ENCODE measurements around the gene VPS26B. TPM values are rescaled to one million over a fixed set of nuclear protein-coding genes. Genes with fewer than 3 reads are reported as not detected.

Gene VPS26B
- total RNA-seq, 1 donor from 2014 or later, result 46.6 TPM

DNA sequence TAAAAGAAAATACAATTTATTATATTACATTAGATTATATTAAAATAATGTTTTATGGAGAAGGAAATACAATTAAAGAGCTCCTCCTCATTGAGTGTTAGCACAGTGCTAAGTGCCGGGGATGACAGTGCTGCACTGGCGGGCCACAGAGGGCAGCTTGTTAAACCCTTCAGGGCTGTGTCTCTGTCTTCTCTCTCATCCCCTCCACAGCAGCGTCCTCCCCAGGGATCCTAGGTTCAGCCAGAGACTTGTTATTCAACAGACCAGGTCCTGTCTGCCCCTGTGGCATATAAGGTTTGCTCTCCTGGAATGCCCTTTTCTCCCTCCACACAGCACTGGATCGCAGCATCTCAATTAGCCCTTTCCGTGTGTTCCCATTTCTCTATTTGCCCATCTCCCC is 14.5 kb downstream of the VPS26B start:
- Mint-ChIP-seq H3K4me1 (ENCODE audit: low read depth, unreplicated experiment) (peaks cover 15% of the 10 kb centered on the region), H3K9me3 (ENCODE audit: unreplicated experiment) (no peaks in the 10 kb centered on the region), H3K4me3 (ENCODE audit: unreplicated experiment) (no peak overlapping the region), H3K36me3 (ENCODE audit: low read depth, unreplicated experiment) (peaks cover 4% of the 10 kb centered on the region), H3K27me3 (ENCODE audit: low read depth, unreplicated experiment) (no peaks in the 10 kb centered on the region), H3K27ac (ENCODE audit: unreplicated experiment) (no peak overlapping the region)
- H3K27me3 ChIP-seq (ENCODE audit: insufficient read depth, low read length), result no peaks in the 10 kb centered on the region
- no peaks in the 10 kb centered on the region for H3K4me1 ChIP-seq (ENCODE audit: insufficient read depth, low read length)
- H3K79me2 ChIP-seq (ENCODE audit: insufficient read depth, low read length), result peaks cover 5% of the 10 kb centered on the region
- H3K27ac ChIP-seq (ENCODE audit: low read depth, low read length), result no peak overlapping the region
- TF ChIP-seq EZH2 (IDR thresholded peaks at IDR 0.05; ENCODE audit: insufficient read depth, low read length), result no peak
- TF ChIP-seq, protein P1, sequence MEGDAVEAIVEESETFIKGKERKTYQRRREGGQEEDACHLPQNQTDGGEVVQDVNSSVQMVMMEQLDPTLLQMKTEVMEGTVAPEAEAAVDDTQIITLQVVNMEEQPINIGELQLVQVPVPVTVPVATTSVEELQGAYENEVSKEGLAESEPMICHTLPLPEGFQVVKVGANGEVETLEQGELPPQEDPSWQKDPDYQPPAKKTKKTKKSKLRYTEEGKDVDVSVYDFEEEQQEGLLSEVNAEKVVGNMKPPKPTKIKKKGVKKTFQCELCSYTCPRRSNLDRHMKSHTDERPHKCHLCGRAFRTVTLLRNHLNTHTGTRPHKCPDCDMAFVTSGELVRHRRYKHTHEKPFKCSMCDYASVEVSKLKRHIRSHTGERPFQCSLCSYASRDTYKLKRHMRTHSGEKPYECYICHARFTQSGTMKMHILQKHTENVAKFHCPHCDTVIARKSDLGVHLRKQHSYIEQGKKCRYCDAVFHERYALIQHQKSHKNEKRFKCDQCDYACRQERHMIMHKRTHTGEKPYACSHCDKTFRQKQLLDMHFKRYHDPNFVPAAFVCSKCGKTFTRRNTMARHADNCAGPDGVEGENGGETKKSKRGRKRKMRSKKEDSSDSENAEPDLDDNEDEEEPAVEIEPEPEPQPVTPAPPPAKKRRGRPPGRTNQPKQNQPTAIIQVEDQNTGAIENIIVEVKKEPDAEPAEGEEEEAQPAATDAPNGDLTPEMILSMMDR (IDR thresholded peaks at IDR 0.05; ENCODE audit: insufficient read depth, low read depth, low read length), result no peak
- H3K9ac ChIP-seq (ENCODE audit: low read length), result no peak overlapping the region
- H3K36me3 ChIP-seq (ENCODE audit: insufficient read depth, low read length), result peaks cover 23% of the 10 kb centered on the region
- H3K4me3 ChIP-seq (ENCODE audit: insufficient read depth, low read depth, low read length), result no peak overlapping the region
- FAIRE-seq (no peak), DNase-seq (ENCODE audit: low read depth) (no peak)
- no peak overlapping the region for H2AFZ ChIP-seq (ENCODE audit: low read depth, low read length)
- H4K20me1 ChIP-seq (ENCODE audit: insufficient read depth, low read length), result peaks cover 14% of the 10 kb centered on the region
- H3K9me3 ChIP-seq (ENCODE audit: insufficient read depth, low read depth, low read length), result no peaks in the 10 kb centered on the region
- H3K4me2 ChIP-seq (ENCODE audit: low read length), result no peak overlapping the region

DNA sequence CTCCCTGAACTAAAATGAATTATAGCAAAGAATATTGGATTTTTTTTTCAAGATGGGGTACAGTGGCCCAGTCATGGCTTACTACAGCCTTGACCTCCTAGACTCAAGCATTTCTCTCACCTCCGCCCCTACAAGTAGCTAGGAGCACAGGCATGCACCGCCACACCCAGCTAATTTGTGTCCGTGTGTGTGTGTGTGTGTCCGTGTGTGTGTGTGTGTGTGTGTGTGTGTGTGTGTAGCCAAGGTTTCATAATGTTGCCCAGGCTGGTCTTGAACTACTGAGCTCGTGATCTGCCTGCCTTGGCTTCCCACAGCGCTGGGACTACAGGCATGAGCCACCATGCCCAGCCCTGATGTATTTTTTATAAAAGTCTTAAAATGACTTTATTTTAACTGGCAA is 16.1 kb downstream of the VPS26B start:
- no peak overlapping the region for H3K27ac Mint-ChIP-seq (ENCODE audit: unreplicated experiment)
- no peaks in the 10 kb centered on the region for H3K9me3 Mint-ChIP-seq (ENCODE audit: unreplicated experiment)
- FAIRE-seq, result no peak
- H3K27ac ChIP-seq (ENCODE audit: low read depth, low read length), result no peak overlapping the region
- H3K9me3 ChIP-seq (ENCODE audit: insufficient read depth, low read depth, low read length), result no peaks in the 10 kb centered on the region
- peaks cover 4% of the 10 kb centered on the region for H3K36me3 Mint-ChIP-seq (ENCODE audit: low read depth, unreplicated experiment)
- no peak overlapping the region for H3K4me2 ChIP-seq (ENCODE audit: low read length)
- H3K4me1 Mint-ChIP-seq (ENCODE audit: low read depth, unreplicated experiment), result peaks cover 15% of the 10 kb centered on the region
- TF ChIP-seq, protein P1 (IDR thresholded peaks at IDR 0.05; ENCODE audit: insufficient read depth, low read depth, low read length), result no peak
- no peak for TF ChIP-seq EZH2 (IDR thresholded peaks at IDR 0.05; ENCODE audit: insufficient read depth, low read length)
- H3K27me3 ChIP-seq (ENCODE audit: insufficient read depth, low read length), result no peaks in the 10 kb centered on the region
- no peaks in the 10 kb centered on the region for H3K4me1 ChIP-seq (ENCODE audit: insufficient read depth, low read length)
- no peaks in the 10 kb centered on the region for H3K79me2 ChIP-seq (ENCODE audit: insufficient read depth, low read length)
- DNase-seq (ENCODE audit: low read depth), result no peak
- H2AFZ ChIP-seq (ENCODE audit: low read depth, low read length), result no peak overlapping the region
- H3K4me3 ChIP-seq (ENCODE audit: insufficient read depth, low read depth, low read length), result no peak overlapping the region
- peaks cover 3% of the 10 kb centered on the region for H4K20me1 ChIP-seq (ENCODE audit: insufficient read depth, low read length)
- H3K36me3 ChIP-seq (ENCODE audit: insufficient read depth, low read length), result peaks cover 19% of the 10 kb centered on the region
- H3K27me3 Mint-ChIP-seq (ENCODE audit: low read depth, unreplicated experiment), result no peaks in the 10 kb centered on the region
- H3K9ac ChIP-seq (ENCODE audit: low read length), result no peak overlapping the region
- H3K4me3 Mint-ChIP-seq (ENCODE audit: unreplicated experiment), result no peak overlapping the region

DNA sequence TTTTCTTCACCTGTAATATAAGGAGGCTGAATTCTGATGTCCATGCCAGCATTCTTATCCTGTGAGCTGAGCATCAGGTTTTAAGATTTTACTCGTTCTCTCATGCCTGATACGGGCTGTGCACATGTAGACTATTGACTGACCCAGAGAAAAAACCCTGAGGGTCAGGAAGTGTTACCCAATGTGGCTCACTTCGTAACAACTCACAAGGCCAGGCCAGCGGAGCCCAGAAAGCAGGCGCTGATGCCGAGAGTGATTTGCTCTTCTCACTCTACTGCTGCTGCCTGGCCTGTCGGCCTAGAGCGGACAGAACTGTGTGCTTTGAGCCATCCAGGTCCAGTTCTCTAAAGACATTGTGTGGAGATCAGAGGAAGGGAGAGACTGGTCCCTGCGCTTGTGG is 17.9 kb downstream of the VPS26B start:
- Histone ChIP-seq H3K9ac (ENCODE audit: low read length) (no peak overlapping the region), H3K36me3 (ENCODE audit: insufficient read depth, low read length) (peaks cover 19% of the 10 kb centered on the region), H2AFZ (ENCODE audit: low read depth, low read length) (no peak overlapping the region), H3K4me2 (ENCODE audit: low read length) (no peak overlapping the region), H3K4me3 (ENCODE audit: insufficient read depth, low read depth, low read length) (no peak overlapping the region), H3K27me3 (ENCODE audit: insufficient read depth, low read length) (no peaks in the 10 kb centered on the region), H3K9me3 (ENCODE audit: insufficient read depth, low read depth, low read length) (no peaks in the 10 kb centered on the region), H4K20me1 (ENCODE audit: insufficient read depth, low read length) (peaks cover 3% of the 10 kb centered on the region), H3K79me2 (ENCODE audit: insufficient read depth, low read length) (no peaks in the 10 kb centered on the region), H3K4me1 (ENCODE audit: insufficient read depth, low read length) (no peaks in the 10 kb centered on the region), H3K27ac (ENCODE audit: low read depth, low read length) (no peak overlapping the region)
- Mint-ChIP-seq H3K27ac (ENCODE audit: unreplicated experiment) (no peak overlapping the region), H3K27me3 (ENCODE audit: low read depth, unreplicated experiment) (no peaks in the 10 kb centered on the region), H3K4me1 (ENCODE audit: low read depth, unreplicated experiment) (peaks cover 8% of the 10 kb centered on the region), H3K4me3 (ENCODE audit: unreplicated experiment) (no peak overlapping the region), H3K36me3 (ENCODE audit: low read depth, unreplicated experiment) (peaks cover 9% of the 10 kb centered on the region), H3K9me3 (ENCODE audit: unreplicated experiment) (no peaks in the 10 kb centered on the region)
- no peak for TF ChIP-seq EZH2 (IDR thresholded peaks at IDR 0.05; ENCODE audit: insufficient read depth, low read length)
- TF ChIP-seq, protein P1 (IDR thresholded peaks at IDR 0.05; ENCODE audit: insufficient read depth, low read depth, low read length), result no peak
- no peak for DNase-seq (ENCODE audit: low read depth)
- FAIRE-seq, result no peak
